K562 (cell line): ENCODE measurements around the gene LCA5L. TPM values are rescaled to one million over a fixed set of nuclear protein-coding genes. Genes with fewer than 3 reads are reported as not detected.

ENCODE experiments used
- GATAD2A ChIP-seq: fragments of 450-650 bp; IDR thresholded peaks from 2 replicates; pipeline ENCODE4 v1.6.1; 2017
- KHSRP ChIP-seq: fragments of 450-650 bp; IDR thresholded peaks from 2 replicates; pipeline ENCODE4 v1.6.1; 2017
- L3MBTL2 ChIP-seq: fragments of 450-650 bp; IDR thresholded peaks from 2 replicates; pipeline ENCODE4 v1.6.1; 2016; ENCODE audit warnings: mild to moderate bottlenecking, moderate library complexity
- MGA ChIP-seq: fragments of 450-650 bp; IDR thresholded peaks from 2 replicates; pipeline ENCODE4 v1.6.1; 2016; ENCODE audit warnings: mild to moderate bottlenecking, moderate library complexity
- MIER1 ChIP-seq: fragments of 450-650 bp; IDR thresholded peaks from 2 replicates; pipeline ENCODE4 v1.6.1; 2016; ENCODE audit warnings: antibody characterized with exemption, mild to moderate bottlenecking, low read depth
- SAFB2 ChIP-seq: fragments of 200-400 bp; formaldehyde crosslinking; IDR thresholded peaks from 2 replicates; pipeline ENCODE4 v1.6.1; 2018; ENCODE audit warnings: borderline replicate concordance, low read length, low read depth, moderate library complexity; ENCODE audit not compliant: severe bottlenecking
- SIN3A ChIP-seq, 2 experiments: fragments of 150-350 bp in 1 of 2; IDR thresholded peaks; 2 replicates each; pipeline ENCODE4 v1.6.1; 2011 to 2016; ENCODE audit warnings: borderline replicate concordance in 2 of 2, low read depth in 2 of 2, low read length in 2 of 2, mild to moderate bottlenecking in 2 of 2, moderate library complexity in 2 of 2; ENCODE audit not compliant: control insufficient read depth in 1 of 2
- SUPT5H ChIP-seq: fragments of 450-650 bp; IDR thresholded peaks from 2 replicates; pipeline ENCODE4 v1.6.1; 2016
- TBP ChIP-seq: optimal IDR thresholded peaks from 2 replicates; pipeline ENCODE3; 2011; ENCODE audit warnings: low read depth, low read length, improper control_type of control experiment
- ZBTB1 ChIP-seq: sonication (generic); formaldehyde crosslinking; IDR thresholded peaks from 2 replicates; pipeline ENCODE4 v1.8.1; 2023; ENCODE audit warnings: missing genetic modification reagents, low read depth, mild to moderate bottlenecking, borderline replicate concordance
- ZNF384 ChIP-seq: IDR thresholded peaks from 2 replicates; pipeline ENCODE4 v1.6.1; 2012; ENCODE audit warnings: low read depth, low read length, improper control_type of control experiment
- ZNF77 ChIP-seq: fragments of 250-450 bp; sonication (Bioruptor Pico); IDR thresholded peaks from 2 replicates; pipeline ENCODE4 v1.5.0; 2020
- polyA plus RNA-seq, 8 experiments: library from polyadenylated mRNA; depleted of rRNA in 4 of 8; stranded (reverse) in 5 of 8; unstranded in 3 of 8; fragments of >200 nt; fragmentation: Nextera tagmentation in 2 of 8; fragmentation: Illumina TruSeq in 1 of 8; extraction: Ambion mirVana in 2 of 8; extraction: Trizol in 1 of 8; gene quantifications; 2 replicates each; pipeline versions ENCODE4 v1.2.1 to v1.2.3, GENCODE V29; 2011 to 2014; ENCODE audit warnings: inconsistent platforms in 1 of 8, missing spikeins in 1 of 8
- total RNA-seq, 7 experiments: library from RNA; depleted of rRNA in 6 of 7; stranded (reverse); fragments of >200 nt in 6 of 7; fragmentation: Illumina TruSeq in 2 of 7; extraction: Trizol in 2 of 7; gene quantifications; 2 replicates each; pipeline versions ENCODE4 v1.2.1 to v1.2.3, GENCODE V29; 2011 to 2021; ENCODE audit warnings: low replicate concordance in 1 of 7
- TF ChIP-seq, protein P1 (sequence below): sonication (generic); formaldehyde crosslinking; IDR thresholded peaks from 2 replicates; pipeline ENCODE4 v1.8.1; 2023; ENCODE audit warnings: mild to moderate bottlenecking, missing genetic modification reagents
- TF ChIP-seq, protein P2 (sequence below): fragments of 250-450 bp; sonication (Bioruptor Pico); IDR thresholded peaks from 2 replicates; pipeline ENCODE4 v1.5.1; 2021; ENCODE audit warnings: mild to moderate bottlenecking

The LCA5L gene
- total and polyA plus RNA-seq, 9 of the 15 experiments (the other 6 are each of a cell fraction or from before 2014, with no cell fraction given), result 1.8 to 4.9 (median 3.8) TPM

- TF ChIP-seq, protein P1, sequence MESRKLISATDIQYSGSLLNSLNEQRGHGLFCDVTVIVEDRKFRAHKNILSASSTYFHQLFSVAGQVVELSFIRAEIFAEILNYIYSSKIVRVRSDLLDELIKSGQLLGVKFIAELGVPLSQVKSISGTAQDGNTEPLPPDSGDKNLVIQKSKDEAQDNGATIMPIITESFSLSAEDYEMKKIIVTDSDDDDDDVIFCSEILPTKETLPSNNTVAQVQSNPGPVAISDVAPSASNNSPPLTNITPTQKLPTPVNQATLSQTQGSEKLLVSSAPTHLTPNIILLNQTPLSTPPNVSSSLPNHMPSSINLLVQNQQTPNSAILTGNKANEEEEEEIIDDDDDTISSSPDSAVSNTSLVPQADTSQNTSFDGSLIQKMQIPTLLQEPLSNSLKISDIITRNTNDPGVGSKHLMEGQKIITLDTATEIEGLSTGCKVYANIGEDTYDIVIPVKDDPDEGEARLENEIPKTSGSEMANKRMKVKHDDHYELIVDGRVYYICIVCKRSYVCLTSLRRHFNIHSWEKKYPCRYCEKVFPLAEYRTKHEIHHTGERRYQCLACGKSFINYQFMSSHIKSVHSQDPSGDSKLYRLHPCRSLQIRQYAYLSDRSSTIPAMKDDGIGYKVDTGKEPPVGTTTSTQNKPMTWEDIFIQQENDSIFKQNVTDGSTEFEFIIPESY (CRISPR knock-in tag), result no peak
- TF ChIP-seq MGA, result peak; percentile 63
- TF ChIP-seq ZNF77, result no peak
- TF ChIP-seq SIN3A (IDR thresholded peaks at IDR 0.05; ENCODE audit: borderline replicate concordance in 2 of 2, control insufficient read depth in 1 of 2, low read depth in 2 of 2, low read length in 2 of 2), result no peak
- no peak for TF ChIP-seq SAFB2
- TF ChIP-seq, protein P2, sequence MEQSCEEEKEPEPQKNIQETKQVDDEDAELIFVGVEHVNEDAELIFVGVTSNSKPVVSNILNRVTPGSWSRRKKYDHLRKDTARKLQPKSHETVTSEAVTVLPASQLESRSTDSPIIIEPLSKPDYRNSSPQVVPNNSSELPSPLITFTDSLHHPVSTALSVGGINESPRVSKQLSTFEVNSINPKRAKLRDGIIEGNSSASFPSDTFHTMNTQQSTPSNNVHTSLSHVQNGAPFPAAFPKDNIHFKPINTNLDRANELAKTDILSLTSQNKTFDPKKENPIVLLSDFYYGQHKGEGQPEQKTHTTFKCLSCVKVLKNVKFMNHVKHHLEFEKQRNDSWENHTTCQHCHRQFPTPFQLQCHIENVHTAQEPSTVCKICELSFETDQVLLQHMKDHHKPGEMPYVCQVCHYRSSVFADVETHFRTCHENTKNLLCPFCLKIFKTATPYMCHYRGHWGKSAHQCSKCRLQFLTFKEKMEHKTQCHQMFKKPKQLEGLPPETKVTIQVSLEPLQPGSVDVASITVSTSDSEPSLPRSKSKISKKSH, result no peak
- TF ChIP-seq ZBTB1, result no peak
- TF ChIP-seq L3MBTL2, result peak; percentile 74
- no peak for TF ChIP-seq GATAD2A
- no peak for TF ChIP-seq TBP
- no peak for TF ChIP-seq KHSRP
- no peak for TF ChIP-seq MIER1
- no peak for TF ChIP-seq SUPT5H
- TF ChIP-seq ZNF384, result no peak
Observed at GRCh38 chr21:39452207-39452969, 6.8 kb upstream of the LCA5L start (continued).
